Endothelial cell of umbilical vein (primary cell): ENCODE results near the gene SLC12A9. TPM values are rescaled to one million over a fixed set of nuclear protein-coding genes. Genes with fewer than 3 reads are reported as not detected.

Experiments
- BruUV-seq: library from RNA; stranded (reverse); fragments of 400-500 nt; replicated peaks from 2 replicates; lab custom pipeline; 2021; lab: Mats Ljungman, UMichigan
- CTCF ChIA-PET: fragments of 300-600, 350-600 bp; sonication (Branson Sonifier 250); formaldehyde crosslinking; loops from one replicate; lab custom pipeline; 2021; ENCODE audit warnings: antibody characterized with exemption, inconsistent platforms; lab: Charles Lee
- POLR2A ChIA-PET: fragments of 300-600, 350-600 bp; sonication (Branson Sonifier 250); formaldehyde crosslinking; loops from one replicate; lab custom pipeline; 2021; ENCODE audit warnings: antibody characterized with exemption, inconsistent platforms; lab: Charles Lee
- DNase-seq: peaks from one replicate; pipeline ENCODE4 v3.0.0-alpha.2; 2011; ENCODE audit warnings: low read depth, low spot score
- FAIRE-seq: peaks from 2 replicates; lab custom pipeline; 2011; peaks lifted over from hg19 to GRCh38; lab: Jason Lieb, UNC
- H2AFZ ChIP-seq: 2 replicates; pipeline ENCODE4 v1.6.0; 2012; ENCODE audit warnings: low read depth, low read length, control low read depth, inconsistent platforms
- H3K27ac ChIP-seq: 2 replicates; pipeline ENCODE4 v1.5.1; 2011; ENCODE audit warnings: low read depth, mild to moderate bottlenecking, control low read depth, low read length, moderate library complexity; ENCODE audit not compliant: insufficient read depth
- H3K27me3 ChIP-seq, 2 experiments: 2 replicates each; pipeline versions ENCODE4 v1.6.0 to v1.6.1; 2011; ENCODE audit warnings: low read length in 2 of 2, mixed read lengths in 1 of 2; ENCODE audit not compliant: control insufficient read depth in 2 of 2, insufficient read depth in 2 of 2
- H3K36me3 ChIP-seq, 2 experiments: 2 replicates in 1 of 2; 3 replicates in 1 of 2; pipeline ENCODE4 v1.5.1; 2011; ENCODE audit warnings: low read length in 2 of 2, mild to moderate bottlenecking in 1 of 2, moderate library complexity in 1 of 2; ENCODE audit not compliant: control insufficient read depth in 2 of 2, insufficient read depth in 2 of 2; ENCODE audit errors: extremely low read depth in 1 of 2
- H3K4me1 ChIP-seq: 3 replicates; pipeline ENCODE4 v1.5.1; 2011; ENCODE audit warnings: mild to moderate bottlenecking, low read length; ENCODE audit not compliant: control insufficient read depth, insufficient read depth; ENCODE audit errors: extremely low read depth
- H3K4me2 ChIP-seq: 2 replicates; pipeline ENCODE4 v1.6.1; 2011; ENCODE audit warnings: low read length, control low read depth, mixed read lengths; ENCODE audit not compliant: insufficient read depth
- H3K4me3 ChIP-seq, 3 experiments: fragments of 200-600 bp in 1 of 3; sonication (generic), shearing (Covaris generic) in 1 of 3; replicated peaks in 1 of 3; 2 replicates each; pipeline ENCODE4 v1.5.1; 2011 to 2016; ENCODE audit warnings: control low read depth in 3 of 3, low read length in 3 of 3, mild to moderate bottlenecking in 2 of 3, inconsistent platforms in 1 of 3, low read depth in 1 of 3, moderate library complexity in 1 of 3; ENCODE audit not compliant: insufficient read depth in 1 of 3
- H3K79me2 ChIP-seq: 2 replicates; pipeline ENCODE4 v1.6.0; 2012; ENCODE audit warnings: low read length, inconsistent platforms; ENCODE audit not compliant: control insufficient read depth, insufficient read depth
- H3K9ac ChIP-seq: replicated peaks from 2 replicates; pipeline ENCODE3; 2011; ENCODE audit warnings: low read length, control low read depth; ENCODE audit not compliant: insufficient read depth; ENCODE audit errors: extremely low read depth
- H3K9me1 ChIP-seq: replicated peaks from 3 replicates; pipeline ENCODE4 v1.6.0; 2011; ENCODE audit warnings: mild to moderate bottlenecking, low read length; ENCODE audit not compliant: control insufficient read depth, insufficient read depth; ENCODE audit errors: extremely low read depth
- H3K9me3 ChIP-seq: replicated peaks from 2 replicates; pipeline ENCODE4 v1.5.1; 2012; ENCODE audit warnings: low read length, inconsistent platforms; ENCODE audit not compliant: control insufficient read depth, insufficient read depth
- H4K20me1 ChIP-seq: replicated peaks from 2 replicates; pipeline ENCODE3; 2011; ENCODE audit warnings: mild to moderate bottlenecking, low read length; ENCODE audit not compliant: control insufficient read depth, insufficient read depth; ENCODE audit errors: extremely low read depth
- CTCF ChIP-seq, 2 donors: IDR thresholded peaks; 1 replicate in 1 of 2; 2 replicates in 1 of 2; pipeline ENCODE4 v1.5.1; 2011; ENCODE audit warnings: low read length in 2 of 2, mild to moderate bottlenecking in 2 of 2, moderate library complexity in 2 of 2, control low read depth in 1 of 2, inconsistent platforms in 1 of 2, low read depth in 1 of 2; ENCODE audit not compliant: insufficient read depth in 1 of 2; ENCODE audit errors: extremely low read depth in 1 of 2
- EZH2 ChIP-seq: IDR thresholded peaks from 2 replicates; pipeline ENCODE4 v1.6.1; 2012; ENCODE audit warnings: borderline replicate concordance, low read depth, mild to moderate bottlenecking, moderate library complexity, low read length, inconsistent platforms; ENCODE audit not compliant: severe bottlenecking
- FOS ChIP-seq: IDR thresholded peaks from 2 replicates; pipeline ENCODE4 v1.6.1; 2011; ENCODE audit warnings: mild to moderate bottlenecking, low read length, moderate library complexity, borderline replicate concordance; ENCODE audit not compliant: insufficient read depth
- GATA2 ChIP-seq: IDR thresholded peaks from 2 replicates; pipeline ENCODE4 v1.7.0; 2011; ENCODE audit warnings: low read depth, mild to moderate bottlenecking, moderate library complexity, mixed read lengths, low read length; ENCODE audit not compliant: insufficient read length, insufficient read depth
- JUN ChIP-seq: IDR thresholded peaks from 2 replicates; pipeline ENCODE4 v1.6.1; 2011; ENCODE audit warnings: borderline replicate concordance, low read depth; ENCODE audit not compliant: insufficient read length, insufficient read depth
- MYC ChIP-seq: IDR thresholded peaks from one replicate; pipeline ENCODE4 v1.6.1; 2011; ENCODE audit warnings: mild to moderate bottlenecking, low read depth, low read length
- POLR2A ChIP-seq: IDR thresholded peaks from 2 replicates; pipeline ENCODE4 v1.6.1; 2012; ENCODE audit warnings: low read depth, mild to moderate bottlenecking, control low read depth, low read length
- POLR2AphosphoS5 ChIP-seq: IDR thresholded peaks from 2 replicates; pipeline ENCODE4 v1.6.1; 2012; ENCODE audit warnings: low read depth, mild to moderate bottlenecking, control low read depth, low read length, moderate library complexity; ENCODE audit not compliant: insufficient read depth
- dilution Hi-C: fragments of 300-500 bp; cut with MboI; formaldehyde crosslinking; loops from one replicate; pipeline ENCODE4 v1.15.0; 2019; ENCODE audit warnings: low sequenced_read_pairs; ENCODE audit not compliant: extremely low pct_ligation_motif_present
- intact Hi-C: fragments of 100-400 bp; cut with micrococcal nuclease; formaldehyde crosslinking; loops from one replicate; pipeline ENCODE4 v1.10.0; 2022
- polyA plus RNA-seq, 4 experiments: library from polyadenylated mRNA; depleted of rRNA in 3 of 4; stranded (reverse) in 3 of 4; unstranded in 1 of 4; fragments of >200 nt; gene quantifications; 2 replicates each; pipeline versions ENCODE4 v1.2.1 to v1.2.3, GENCODE V29; 2011 to 2012; ENCODE audit warnings: missing spikeins in 1 of 4
- total RNA-seq: library from RNA; stranded (reverse); gene quantifications from 2 replicates; pipeline ENCODE4 v1.2.3, GENCODE V29; 2021
- TF ChIP-seq, protein P1 (sequence below): IDR thresholded peaks from 2 replicates; pipeline ENCODE4 v1.6.1; 2011; ENCODE audit not compliant: insufficient read depth, insufficient read length

The SLC12A9 gene
- total and polyA plus RNA-seq, 2 donors (not counting 3 experiments of a cell fraction or from before 2014, with no cell fraction given): 35.0 to 37.0 TPM

GRCh38 chr7:100874300-100874576 lies 21.7 kb downstream of the SLC12A9 start:
- peaks cover 17 to 20% of the 10 kb centered on the region in 2 experiments for H3K36me3 ChIP-seq

More at GRCh38 chr7:100874300-100874576, 21.7 kb downstream of the SLC12A9 start:
- Histone ChIP-seq H4K20me1 (no peaks in the 10 kb centered on the region), H3K9ac (peak overlapping the region; percentile 93), H3K27me3 (no peaks in the 10 kb centered on the region), H3K9me3 (no peaks in the 10 kb centered on the region), H3K4me3 (peak overlapping the region in 2 of 3 experiments; percentile 59 to 79), H3K4me2 (peak overlapping the region; percentile 88), H3K4me1 (peaks cover 19% of the 10 kb centered on the region), H2AFZ (peak overlapping the region; percentile 87), H3K27ac (peak overlapping the region; percentile 89), H3K9me1 (no peaks in the 10 kb centered on the region), H3K79me2 (peaks cover 46% of the 10 kb centered on the region)
- ChIA-PET CTCF (no interaction called here), POLR2A (interaction anchor here (0.6 kb wide), 1 partner anchor 269 kb away, joined by 3 read pairs; no protein-coding TSS in a partner anchor)
- intact Hi-C loops: loop anchor here (2.0 kb wide), 1 partner anchor 21 kb away; the partner anchor contains the start of gene SLC12A9
- TF ChIP-seq EZH2 (no peak), POLR2AphosphoS5 (no peak), FOS (no peak), GATA2 (no peak), POLR2A (no peak), JUN (no peak), MYC (no peak), CTCF (IDR thresholded peaks at IDR 0.05; ENCODE audit: extremely low read depth in 1 of 2, insufficient read depth in 1 of 2, low read depth in 1 of 2, low read length in 2 of 2) (no peak)
- TF ChIP-seq, protein P1, sequence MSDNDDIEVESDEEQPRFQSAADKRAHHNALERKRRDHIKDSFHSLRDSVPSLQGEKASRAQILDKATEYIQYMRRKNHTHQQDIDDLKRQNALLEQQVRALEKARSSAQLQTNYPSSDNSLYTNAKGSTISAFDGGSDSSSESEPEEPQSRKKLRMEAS: no peak
- no TSS peak for BruUV-seq
- dilution Hi-C loops: no loop called here
- DNase-seq: no peak
- FAIRE-seq: no peak
